Osteoblast (primary cell): Measurements from ENCODE around the gene CCDC124. TPM values are rescaled to one million over a fixed set of nuclear protein-coding genes. Genes with fewer than 3 reads are reported as not detected.

Source experiments
- DNase-seq: peaks from one replicate; pipeline ENCODE4 v3.0.0; 2011; ENCODE audit warnings: low spot score, mixed read lengths; ENCODE audit not compliant: insufficient read length; ENCODE audit errors: missing footprints
- H2AFZ ChIP-seq: 2 replicates; pipeline ENCODE4 v1.6.0; 2011; ENCODE audit warnings: mild to moderate bottlenecking, low read length
- H3K27ac ChIP-seq: 2 replicates; pipeline ENCODE4 v1.5.1; 2011; ENCODE audit warnings: mild to moderate bottlenecking, low read depth, low read length, moderate library complexity
- H3K27me3 ChIP-seq: 2 replicates; pipeline ENCODE4 v1.6.0; 2012; ENCODE audit warnings: mild to moderate bottlenecking, control low read depth, inconsistent platforms, low read length, moderate library complexity; ENCODE audit not compliant: insufficient read depth
- H3K36me3 ChIP-seq: 2 replicates; pipeline ENCODE4 v1.5.1; 2011; ENCODE audit warnings: mild to moderate bottlenecking, low read length, control low read depth, moderate library complexity; ENCODE audit not compliant: insufficient read depth
- H3K4me1 ChIP-seq: 2 replicates; pipeline ENCODE4 v1.5.1; 2011; ENCODE audit warnings: mild to moderate bottlenecking, low read length, control low read depth, moderate library complexity; ENCODE audit not compliant: insufficient read depth
- H3K4me2 ChIP-seq: 2 replicates; pipeline ENCODE4 v1.6.0; 2011; ENCODE audit warnings: mild to moderate bottlenecking, low read length; ENCODE audit not compliant: insufficient read depth
- H3K4me3 ChIP-seq: fragments of 200-600 bp; sonication (generic); 3 replicates; pipeline ENCODE4 v1.5.1; 2012; ENCODE audit warnings: mild to moderate bottlenecking, low read length, inconsistent platforms; ENCODE audit not compliant: insufficient read depth
- H3K79me2 ChIP-seq: 2 replicates; pipeline ENCODE4 v1.6.0; 2012; ENCODE audit warnings: mild to moderate bottlenecking, low read length, control low read depth, inconsistent platforms; ENCODE audit not compliant: insufficient read depth
- H3K9me3 ChIP-seq: 2 replicates; pipeline ENCODE4 v1.5.1; 2011; ENCODE audit warnings: low read depth, low read length, control low read depth
- H4K20me1 ChIP-seq: 2 replicates; pipeline ENCODE4 v1.6.0; 2012; ENCODE audit warnings: mild to moderate bottlenecking, low read length, control low read depth; ENCODE audit not compliant: insufficient read depth
- total RNA-seq: library from RNA; depleted of rRNA; stranded (reverse); fragments of >200 nt; gene quantifications from 2 replicates; pipeline ENCODE4 v1.2.3, GENCODE V29; 2012
- TF ChIP-seq, protein P1 (sequence below): IDR thresholded peaks from 2 replicates; pipeline ENCODE4 v1.5.1; 2011; ENCODE audit warnings: mild to moderate bottlenecking, low read depth, low read length, moderate library complexity; ENCODE audit errors: extremely low read depth

The CCDC124 gene
- total RNA-seq, 1 donor, result 15.9 TPM

DNA sequence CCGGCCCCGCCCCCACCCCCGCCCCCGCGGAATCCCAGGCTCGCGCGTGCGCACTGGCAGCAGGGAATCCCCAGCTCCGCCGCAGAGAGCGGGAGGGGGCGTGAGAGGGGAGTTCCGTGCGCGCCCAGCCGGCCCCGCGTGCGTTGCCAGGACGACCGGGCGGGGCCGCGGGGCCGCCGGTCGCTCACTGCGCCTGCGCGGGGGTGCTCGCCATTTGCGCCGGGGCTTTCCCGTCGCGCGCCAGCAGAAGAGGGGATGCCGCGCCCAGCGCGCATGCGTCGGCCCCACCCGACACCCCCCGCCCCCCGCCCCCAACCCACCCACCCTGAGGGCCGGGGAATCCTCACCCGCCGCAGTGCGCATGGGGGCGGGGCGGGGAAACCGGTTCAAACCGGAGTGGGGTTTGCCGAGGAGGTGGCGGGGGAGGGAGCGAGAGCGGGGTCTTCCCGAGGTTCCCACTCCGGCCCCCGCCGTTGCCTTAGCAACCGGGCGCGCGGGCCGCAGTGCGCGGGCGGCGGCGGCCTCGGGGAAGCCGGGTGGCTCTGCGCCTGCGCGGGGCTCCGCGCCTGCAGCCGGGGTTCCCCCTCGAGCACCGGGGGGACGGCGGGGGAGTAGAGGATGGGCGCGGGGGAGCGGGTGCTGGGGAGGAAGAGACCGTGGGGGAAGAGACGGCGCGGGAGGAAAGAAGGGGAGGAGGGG lies 15.1 kb downstream of the CCDC124 start:
- Histone ChIP-seq H3K27ac (no peak overlapping the region), H3K4me3 (peak overlapping the region; percentile 74), H3K36me3 (no peaks in the 10 kb centered on the region), H3K9me3 (no peaks in the 10 kb centered on the region), H3K4me1 (peaks cover 12% of the 10 kb centered on the region), H3K27me3 (peaks cover 44% of the 10 kb centered on the region), H3K79me2 (no peaks in the 10 kb centered on the region), H4K20me1 (peaks cover 16% of the 10 kb centered on the region), H3K4me2 (peak overlapping the region; percentile 93), H2AFZ (no peak overlapping the region)
- peak; percentile 100 for DNase-seq
- TF ChIP-seq, protein P1, sequence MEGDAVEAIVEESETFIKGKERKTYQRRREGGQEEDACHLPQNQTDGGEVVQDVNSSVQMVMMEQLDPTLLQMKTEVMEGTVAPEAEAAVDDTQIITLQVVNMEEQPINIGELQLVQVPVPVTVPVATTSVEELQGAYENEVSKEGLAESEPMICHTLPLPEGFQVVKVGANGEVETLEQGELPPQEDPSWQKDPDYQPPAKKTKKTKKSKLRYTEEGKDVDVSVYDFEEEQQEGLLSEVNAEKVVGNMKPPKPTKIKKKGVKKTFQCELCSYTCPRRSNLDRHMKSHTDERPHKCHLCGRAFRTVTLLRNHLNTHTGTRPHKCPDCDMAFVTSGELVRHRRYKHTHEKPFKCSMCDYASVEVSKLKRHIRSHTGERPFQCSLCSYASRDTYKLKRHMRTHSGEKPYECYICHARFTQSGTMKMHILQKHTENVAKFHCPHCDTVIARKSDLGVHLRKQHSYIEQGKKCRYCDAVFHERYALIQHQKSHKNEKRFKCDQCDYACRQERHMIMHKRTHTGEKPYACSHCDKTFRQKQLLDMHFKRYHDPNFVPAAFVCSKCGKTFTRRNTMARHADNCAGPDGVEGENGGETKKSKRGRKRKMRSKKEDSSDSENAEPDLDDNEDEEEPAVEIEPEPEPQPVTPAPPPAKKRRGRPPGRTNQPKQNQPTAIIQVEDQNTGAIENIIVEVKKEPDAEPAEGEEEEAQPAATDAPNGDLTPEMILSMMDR, result no peak

DNA sequence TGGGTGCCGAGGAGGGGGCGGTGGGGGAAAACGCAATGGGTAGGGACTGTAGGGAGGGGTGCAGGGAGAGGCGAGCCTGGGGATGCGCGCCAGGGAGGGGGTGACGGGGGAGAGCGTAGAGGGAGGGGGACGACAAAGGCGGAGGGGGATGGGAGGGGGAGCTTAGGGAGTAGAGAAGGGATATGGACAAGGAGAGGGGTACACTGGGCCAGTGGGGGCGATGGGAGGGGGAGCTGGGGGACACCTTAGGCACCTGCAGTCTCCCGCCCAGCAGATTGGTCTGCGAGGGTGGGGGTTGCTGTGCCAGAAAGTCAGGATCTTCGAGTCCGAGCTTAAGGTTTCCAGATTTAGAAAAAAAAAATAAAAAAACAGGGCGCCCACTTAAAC lies 15.7 kb downstream of the CCDC124 start:
- H3K9me3 ChIP-seq, result no peaks in the 10 kb centered on the region
- H3K27me3 ChIP-seq, result peaks cover 49% of the 10 kb centered on the region
- no peak overlapping the region for H2AFZ ChIP-seq
- no peaks in the 10 kb centered on the region for H3K79me2 ChIP-seq
- TF ChIP-seq, protein P1, result no peak
- H3K27ac ChIP-seq, result no peak overlapping the region
- peaks cover 12% of the 10 kb centered on the region for H3K4me1 ChIP-seq
- peaks cover 15% of the 10 kb centered on the region for H4K20me1 ChIP-seq
- no peak for DNase-seq
- peak overlapping the region; percentile 53 for H3K4me2 ChIP-seq
- H3K36me3 ChIP-seq, result no peaks in the 10 kb centered on the region
- H3K4me3 ChIP-seq, result peak overlapping the region; percentile 74

DNA sequence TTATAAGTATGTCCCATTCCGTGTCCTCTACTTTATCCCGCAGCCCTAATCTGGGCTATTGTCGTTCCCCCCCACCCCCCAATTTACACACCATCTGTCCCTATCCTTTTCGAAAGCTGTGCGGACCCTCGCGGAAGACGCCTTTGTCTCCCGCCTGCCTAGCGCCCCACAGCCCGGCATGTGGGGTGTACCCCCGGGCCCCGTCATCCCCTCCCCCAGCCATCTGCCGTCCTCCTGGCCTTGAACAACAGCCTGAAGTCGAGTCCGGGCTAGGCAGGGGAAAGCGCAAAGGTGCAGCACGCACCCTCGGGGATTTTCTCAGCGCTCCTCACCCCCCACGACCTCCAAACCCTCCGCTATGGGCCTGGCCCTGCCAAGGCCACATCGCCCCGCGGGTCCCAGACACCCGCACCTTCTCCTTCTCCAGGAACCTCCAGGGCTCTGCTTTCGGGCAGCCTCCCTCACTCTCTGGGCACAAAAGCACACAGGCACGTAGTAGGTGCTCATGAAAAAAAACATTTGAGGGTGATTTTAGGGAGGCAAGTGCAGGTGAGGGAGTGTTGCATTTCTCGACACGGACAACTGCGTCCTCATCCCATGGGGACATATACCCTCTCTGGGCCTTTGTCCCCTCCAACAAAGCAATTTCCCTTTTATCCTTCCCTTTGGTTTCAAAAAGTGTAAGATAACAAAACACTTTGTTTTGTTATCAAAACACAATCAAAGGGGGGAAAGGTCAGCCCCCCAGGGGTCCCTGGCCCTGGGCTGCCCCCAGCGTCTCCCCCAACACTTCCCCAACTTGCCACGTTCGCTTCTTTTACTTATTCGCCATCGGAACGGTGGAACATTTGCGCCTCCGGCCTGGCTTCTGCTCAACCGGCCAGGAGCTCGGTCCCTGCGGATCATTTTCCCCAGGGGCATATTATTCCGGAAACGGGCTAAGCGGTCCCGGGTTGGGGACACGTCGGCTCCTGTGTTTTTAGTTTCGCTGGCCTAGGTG lies 16.4 kb downstream of the CCDC124 start:
- H3K4me3 ChIP-seq, result no peak overlapping the region
- no peak overlapping the region for H3K27ac ChIP-seq
- H3K4me2 ChIP-seq, result no peak overlapping the region
- peaks cover 9% of the 10 kb centered on the region for H3K4me1 ChIP-seq
- H3K27me3 ChIP-seq, result peaks cover 55% of the 10 kb centered on the region
- H2AFZ ChIP-seq, result no peak overlapping the region
- H3K36me3 ChIP-seq, result no peaks in the 10 kb centered on the region
- TF ChIP-seq, protein P1, result no peak
- H3K9me3 ChIP-seq, result no peaks in the 10 kb centered on the region
- H3K79me2 ChIP-seq, result no peaks in the 10 kb centered on the region
- peaks cover 8% of the 10 kb centered on the region for H4K20me1 ChIP-seq
- DNase-seq, result peak; percentile 74

DNA sequence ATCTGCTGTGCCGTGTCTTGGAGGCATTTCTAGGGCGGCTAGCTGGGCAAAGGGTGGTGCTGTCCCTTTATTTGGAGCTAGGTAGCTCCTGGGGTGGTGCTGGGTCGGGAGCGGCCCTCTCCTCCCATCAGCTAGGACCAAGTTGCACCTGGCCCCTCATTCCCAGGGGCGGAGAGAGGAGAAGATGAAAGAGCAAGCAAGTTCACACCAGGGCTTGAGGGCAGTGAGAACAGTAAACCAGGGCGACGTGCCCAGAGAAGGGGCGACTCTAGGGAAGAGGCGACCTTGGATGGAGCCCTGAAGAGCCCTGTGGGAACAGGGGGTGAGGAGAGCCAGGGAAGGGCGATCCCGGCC lies 17.1 kb downstream of the CCDC124 start:
- H3K27ac ChIP-seq, result no peak overlapping the region
- H3K36me3 ChIP-seq, result no peaks in the 10 kb centered on the region
- no peak for DNase-seq
- no peak overlapping the region for H3K4me2 ChIP-seq
- no peaks in the 10 kb centered on the region for H3K79me2 ChIP-seq
- no peaks in the 10 kb centered on the region for H3K9me3 ChIP-seq
- peaks cover 6% of the 10 kb centered on the region for H3K4me1 ChIP-seq
- peaks cover 5% of the 10 kb centered on the region for H4K20me1 ChIP-seq
- TF ChIP-seq, protein P1, result no peak
- H2AFZ ChIP-seq, result no peak overlapping the region
- H3K27me3 ChIP-seq, result peaks cover 56% of the 10 kb centered on the region
- no peak overlapping the region for H3K4me3 ChIP-seq
